M059J (cell line): ENCODE results near the gene ZNF747. TPM values are rescaled to one million over a fixed set of nuclear protein-coding genes. Genes with fewer than 3 reads are reported as not detected.
"Not testable (repeated sequence)": the region's sequence is repeated elsewhere in the genome, so short reads cannot be mapped to it uniquely, and the experiment has no call there.

Experiments
- DNase-seq: peaks from one replicate; pipeline ENCODE4 v3.0.0-alpha.2; 2012; ENCODE audit warnings: low read depth
- total RNA-seq: library from RNA; depleted of rRNA; stranded (reverse); fragments of >200 nt; shearing (Covaris generic); gene quantifications from 2 replicates; pipeline ENCODE4 v1.2.3, GENCODE V29; 2014

ZNF747 gene
- total RNA-seq, 1 experiment from 2014 or later, result 7.5 TPM

- DNase-seq, result peak; percentile 99
These were observed 23.5 kb upstream of the ZNF747 start, which contains the start of gene ZNF764 for GRCh38 chr16:30557957-30558788. Gene ZNF764, minus strand, starts transcription at chr16:30558374. Its CDS starts 192 bp downstream, at chr16:30558182.

GRCh38 chr16:30557707-30557956, 23.0 kb upstream of the ZNF747 start:
- no peak for DNase-seq

- DNase-seq, result no peak
These were observed 21.4 kb upstream of the ZNF747 start for GRCh38 chr16:30556125-30556473.

DNA sequence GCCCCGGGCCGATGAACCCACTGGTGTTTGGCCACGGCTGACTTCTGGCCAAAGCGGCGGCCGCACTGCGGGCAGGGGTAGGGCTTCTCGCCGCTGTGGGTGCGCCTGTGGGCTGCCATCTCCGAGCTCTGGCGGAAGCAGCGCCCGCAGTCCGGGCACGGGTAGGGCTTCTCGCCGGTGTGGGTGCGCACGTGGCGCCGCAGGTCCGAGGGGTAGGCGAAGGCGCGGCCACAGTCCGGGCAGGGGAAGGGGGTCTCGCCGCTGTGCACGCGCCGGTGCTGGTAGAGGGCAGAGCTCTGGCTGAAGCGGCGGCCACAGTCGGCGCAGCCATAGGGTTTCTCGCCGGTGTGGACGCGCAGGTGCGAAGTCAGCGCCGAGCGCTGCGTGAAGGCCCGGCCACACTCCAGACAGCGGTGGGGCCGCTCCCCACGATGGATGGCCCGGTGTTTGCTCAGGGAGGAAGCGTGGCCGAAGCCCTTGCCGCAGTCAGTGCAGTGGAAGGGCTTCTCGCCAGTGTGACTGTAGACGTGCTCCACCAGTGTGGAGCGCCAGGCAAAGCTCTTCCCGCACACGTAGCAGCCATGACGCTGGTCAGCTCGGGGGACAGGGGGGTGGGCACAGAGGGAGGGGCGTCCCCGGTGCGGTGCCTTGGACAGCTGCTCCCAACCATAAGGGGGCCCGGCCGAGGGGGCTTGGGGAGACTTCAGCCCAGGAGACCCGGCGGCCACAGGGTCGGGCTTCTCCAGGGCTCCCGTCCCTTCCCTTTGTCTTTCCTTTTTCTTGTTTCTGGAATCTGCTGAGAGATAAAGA, 20.9 kb upstream of the ZNF747 start:
- no peak for DNase-seq

GRCh38 chr16:30554557-30555314, 20.1 kb upstream of the ZNF747 start:
- DNase-seq, result no peak

DNA sequence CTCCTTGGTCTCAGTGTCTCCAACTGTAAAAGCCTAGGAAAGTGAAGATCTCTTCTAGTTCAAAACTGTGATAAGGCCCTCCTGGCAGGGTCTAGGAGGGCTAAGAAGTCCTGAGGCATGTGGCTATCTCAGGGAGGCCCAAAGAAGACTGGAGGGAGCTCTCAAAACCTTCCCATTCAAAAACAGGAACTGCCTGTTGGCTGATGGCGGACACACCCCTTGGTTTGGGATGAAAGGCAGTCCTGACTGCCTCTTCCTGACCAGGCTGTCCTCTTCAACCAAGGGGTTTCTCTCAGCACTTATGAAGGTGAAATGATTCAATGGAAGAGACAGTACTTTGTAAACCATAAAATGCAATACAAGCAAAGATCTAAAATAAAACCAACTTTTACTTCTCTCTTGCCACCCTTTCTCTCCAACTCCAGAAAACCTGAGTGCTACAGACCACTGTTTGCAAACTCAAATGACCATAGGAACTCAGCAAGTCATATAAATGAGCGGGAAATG, 18.8 kb upstream of the ZNF747 start:
- DNase-seq, result no peak

GRCh38 chr16:30552956-30553355, 18.3 kb upstream of the ZNF747 start:
- no peak for DNase-seq

- DNase-seq, result no peak
These were observed 17.1 kb upstream of the ZNF747 start for GRCh38 chr16:30551781-30552180.

- no peak for DNase-seq
These were observed 14.0 kb upstream of the ZNF747 start for GRCh38 chr16:30548416-30549253.

GRCh38 chr16:30546115-30546514, 11.5 kb upstream of the ZNF747 start:
- DNase-seq, result no peak

DNA sequence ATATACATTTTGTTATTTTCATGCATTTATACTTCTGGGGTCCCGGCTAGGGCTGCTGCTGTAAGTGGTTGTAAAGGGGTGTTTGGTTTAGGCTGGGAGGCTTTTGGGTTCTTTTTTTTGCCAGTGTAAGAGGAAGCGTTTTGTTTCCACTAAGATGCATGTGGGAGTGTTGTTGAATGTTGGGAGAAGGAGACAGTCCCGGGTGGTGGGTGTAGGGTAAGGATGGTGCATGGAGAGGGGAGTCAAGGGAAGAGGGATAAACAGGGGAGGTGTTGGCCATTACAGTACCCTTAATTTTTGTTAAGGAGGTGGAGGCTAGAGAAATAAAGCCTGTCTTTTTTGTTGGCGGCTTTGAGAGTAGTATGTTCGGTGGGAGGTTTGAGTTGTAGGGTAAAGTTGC, 8.4 kb upstream of the ZNF747 start:
- DNase-seq, result no peak

DNA sequence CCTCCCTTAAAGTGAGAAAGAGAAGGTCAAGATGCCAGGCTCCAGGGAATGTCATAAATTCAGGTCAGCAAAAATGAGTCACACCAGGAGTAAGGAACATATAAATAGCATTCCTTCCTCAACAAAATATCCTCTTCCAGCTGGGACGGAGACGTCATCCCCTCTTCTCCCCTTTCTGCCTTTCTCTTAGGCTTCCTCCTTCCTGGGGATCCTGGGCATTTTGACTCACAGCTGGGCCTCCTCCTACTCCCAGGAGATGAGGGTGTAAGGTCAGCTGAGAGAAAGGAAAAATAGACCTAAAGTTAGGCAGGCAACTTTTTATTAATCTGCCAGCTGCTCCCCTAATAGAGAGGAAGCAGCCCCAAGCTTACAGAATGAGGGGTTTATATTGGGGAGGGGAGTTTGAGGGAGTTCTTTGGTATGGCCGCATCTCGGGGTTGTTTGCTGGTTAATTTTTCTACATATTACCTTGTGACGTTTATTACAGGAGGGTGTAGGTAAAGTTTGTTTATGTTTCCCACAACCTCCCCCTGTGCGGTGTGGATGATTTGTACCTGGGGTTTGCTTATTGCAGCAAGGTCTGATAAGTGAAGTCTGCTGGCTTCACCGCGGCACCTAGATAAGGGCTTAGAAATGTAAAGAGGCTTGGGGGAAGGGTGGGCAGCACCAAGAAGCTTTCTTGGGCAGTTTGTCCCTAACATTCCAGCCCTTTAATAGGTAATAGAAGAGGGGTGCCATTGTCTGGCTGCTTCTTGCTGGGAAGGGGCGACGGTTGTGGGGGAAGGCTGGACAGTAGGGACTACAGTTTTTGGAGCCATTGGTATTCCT, 7.1 kb upstream of the ZNF747 start:
- peak; percentile 62 for DNase-seq

GRCh38 chr16:30540916-30541464, 6.3 kb upstream of the ZNF747 start:
- not testable (repeated sequence) for DNase-seq

GRCh38 chr16:30539986-30540526, 5.4 kb upstream of the ZNF747 start:
- DNase-seq, result not testable (repeated sequence)

DNA sequence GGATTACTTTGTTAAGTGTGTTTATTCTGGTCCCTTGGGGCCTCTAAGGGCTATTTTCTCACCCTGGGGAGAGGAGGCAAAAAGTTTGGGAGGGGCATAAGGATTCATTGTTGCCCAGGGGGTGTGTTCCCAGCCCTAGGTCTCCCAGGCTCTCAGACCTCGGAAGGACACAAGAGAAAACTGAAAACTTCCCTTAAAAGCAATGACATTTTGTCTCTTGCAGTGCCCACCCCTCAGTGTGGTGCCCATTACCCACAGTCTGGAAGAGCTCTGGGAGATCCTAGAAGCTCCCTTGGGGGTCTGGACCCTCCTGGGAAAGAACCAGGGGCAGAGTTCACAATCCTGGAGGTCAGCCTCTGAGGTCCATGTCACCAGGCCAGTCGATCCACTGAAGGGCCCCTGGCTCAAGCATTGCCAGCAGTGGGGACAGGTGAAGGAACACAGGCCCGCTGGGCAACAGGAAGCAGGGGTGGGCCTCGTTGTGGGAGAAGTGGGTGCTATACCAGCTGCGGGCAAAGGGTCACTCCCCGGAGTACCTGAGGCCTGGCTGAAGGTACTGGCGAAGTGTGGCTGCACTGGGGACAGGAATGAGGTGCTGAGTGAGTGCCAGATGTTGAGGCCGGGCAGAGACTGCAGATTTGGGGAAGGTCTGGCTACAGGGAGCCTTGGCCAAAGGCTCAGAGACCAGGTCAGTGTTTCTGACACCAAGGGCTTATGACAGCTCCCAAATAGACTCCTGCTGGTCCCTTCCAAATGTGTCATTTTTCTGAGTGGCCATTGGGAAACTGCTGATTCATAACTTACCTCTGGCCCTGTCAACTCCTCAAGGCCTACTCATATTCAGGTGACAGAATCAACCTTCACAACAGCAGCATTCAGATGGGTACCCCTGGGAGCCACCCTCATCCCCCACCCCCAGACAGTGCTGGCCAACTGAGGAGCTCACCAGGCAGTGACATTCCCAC, 4.6 kb upstream of the ZNF747 start:
- no peak for DNase-seq

DNA sequence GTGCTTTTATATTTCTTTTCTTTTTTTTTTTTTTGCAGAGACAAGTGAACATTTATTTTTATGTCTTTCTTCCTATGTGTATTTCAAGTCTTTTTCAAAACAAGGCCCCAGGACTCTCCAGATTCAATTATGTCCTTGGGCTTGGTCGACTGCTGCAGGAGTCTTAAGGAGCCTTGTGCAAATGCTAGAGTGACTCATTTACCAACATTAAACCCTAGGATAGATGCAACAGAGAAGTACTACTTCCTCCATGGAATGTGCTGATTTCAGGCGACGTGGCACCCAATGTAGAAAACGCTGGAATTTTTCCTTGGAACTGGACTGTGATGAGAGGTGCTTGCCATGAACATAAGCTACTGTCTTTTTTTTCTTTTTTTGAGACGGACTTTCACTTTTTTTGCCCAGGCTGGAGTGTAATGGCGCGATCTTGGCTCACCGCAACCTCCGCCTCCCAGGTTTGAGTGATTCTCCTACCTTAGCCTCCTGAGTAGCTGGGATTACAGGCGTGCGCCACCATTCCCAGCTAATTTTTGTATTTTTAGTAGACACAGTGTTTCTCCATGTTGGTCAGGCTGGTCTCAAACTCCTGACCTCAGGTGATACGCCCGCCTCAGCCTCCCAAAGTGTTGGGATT, 1.9 kb upstream of the ZNF747 start:
- DNase-seq, result not testable (repeated sequence)

- peak; percentile 58 for DNase-seq
These were observed 1.1 kb upstream of the ZNF747 start for GRCh38 chr16:30535777-30536190.
